Lower leg skin (tissue), 3 donors: ENCODE results near the gene OR1S1.

ENCODE experiments used
- POLR2A ChIP-seq, 2 donors: fragments of 450-650 bp; IDR thresholded peaks; one replicate each; pipeline ENCODE4 v1.6.1; 2016 to 2017; ENCODE audit warnings: antibody characterized with exemption in 2 of 2, mild to moderate bottlenecking in 1 of 2, moderate library complexity in 1 of 2
- TF ChIP-seq, protein P1 (sequence below), 3 donors: fragments of 450-650 bp; IDR thresholded peaks; one replicate each; pipeline ENCODE4 v1.5.1; 2016; ENCODE audit warnings: antibody characterized with exemption in 3 of 3, mild to moderate bottlenecking in 3 of 3, moderate library complexity in 2 of 3

DNA sequence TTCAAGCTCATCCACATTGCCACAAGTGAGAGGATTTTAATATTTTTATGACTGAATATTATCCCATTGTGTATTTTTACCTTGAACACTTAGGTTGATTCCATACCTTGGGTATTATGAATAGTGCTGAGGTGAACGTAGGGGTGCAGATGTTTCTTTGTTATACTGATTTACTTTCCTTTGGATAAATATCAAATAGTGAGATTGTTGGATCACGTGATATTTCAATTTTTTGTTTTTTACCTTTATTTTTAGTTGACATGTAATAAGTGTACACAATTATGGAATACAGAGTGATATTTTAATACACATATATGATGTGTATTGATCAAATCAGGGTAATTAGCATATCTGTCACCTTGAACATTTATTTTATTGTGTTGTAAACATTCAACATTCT is 47.5 kb downstream of the OR1S1 start:
- TF ChIP-seq, protein P1, sequence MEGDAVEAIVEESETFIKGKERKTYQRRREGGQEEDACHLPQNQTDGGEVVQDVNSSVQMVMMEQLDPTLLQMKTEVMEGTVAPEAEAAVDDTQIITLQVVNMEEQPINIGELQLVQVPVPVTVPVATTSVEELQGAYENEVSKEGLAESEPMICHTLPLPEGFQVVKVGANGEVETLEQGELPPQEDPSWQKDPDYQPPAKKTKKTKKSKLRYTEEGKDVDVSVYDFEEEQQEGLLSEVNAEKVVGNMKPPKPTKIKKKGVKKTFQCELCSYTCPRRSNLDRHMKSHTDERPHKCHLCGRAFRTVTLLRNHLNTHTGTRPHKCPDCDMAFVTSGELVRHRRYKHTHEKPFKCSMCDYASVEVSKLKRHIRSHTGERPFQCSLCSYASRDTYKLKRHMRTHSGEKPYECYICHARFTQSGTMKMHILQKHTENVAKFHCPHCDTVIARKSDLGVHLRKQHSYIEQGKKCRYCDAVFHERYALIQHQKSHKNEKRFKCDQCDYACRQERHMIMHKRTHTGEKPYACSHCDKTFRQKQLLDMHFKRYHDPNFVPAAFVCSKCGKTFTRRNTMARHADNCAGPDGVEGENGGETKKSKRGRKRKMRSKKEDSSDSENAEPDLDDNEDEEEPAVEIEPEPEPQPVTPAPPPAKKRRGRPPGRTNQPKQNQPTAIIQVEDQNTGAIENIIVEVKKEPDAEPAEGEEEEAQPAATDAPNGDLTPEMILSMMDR (IDR thresholded peaks at IDR 0.05), result no peak
- TF ChIP-seq POLR2A (IDR thresholded peaks at IDR 0.05), result no peak
